ENCODE data around the gene LMO7.
"Not testable (repeated sequence)": the region's sequence is repeated elsewhere in the genome, so short reads cannot be mapped to it uniquely, and the experiment has no call there.

The LMO7 gene

GRCh38 chr13:75647126-75647784 is 11.1 kb downstream of the LMO7 start:
- no peak for DNase-seq

GRCh38 chr13:75648446-75648845 is 12.3 kb downstream of the LMO7 start:
- DNase-seq = no peak

DNA sequence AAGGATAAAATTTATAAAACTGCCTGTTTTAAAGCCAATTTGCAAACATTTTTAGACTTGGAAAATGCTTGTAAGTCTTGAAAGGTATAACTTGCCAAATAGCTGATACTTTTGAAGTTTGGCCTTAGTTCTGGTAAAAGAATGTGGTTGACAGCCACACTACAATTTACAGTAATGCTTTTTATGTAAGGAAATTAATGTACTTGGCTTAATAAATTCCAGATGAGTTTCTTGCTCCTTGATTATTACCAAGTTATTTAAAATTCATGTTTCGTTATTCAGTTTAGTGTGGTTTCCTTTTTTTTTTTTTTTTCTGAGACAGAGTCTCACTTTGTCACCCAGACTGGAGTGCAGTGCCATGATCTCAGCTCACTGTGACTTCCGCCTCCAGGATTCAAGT is 14.9 kb downstream of the LMO7 start:
- DNase-seq = no peak

GRCh38 chr13:75652726-75653125 is 16.6 kb downstream of the LMO7 start:
- no peak for DNase-seq

GRCh38 chr13:75656425-75656989 is 20.4 kb downstream of the LMO7 start:
- no peak for DNase-seq

GRCh38 chr13:75657111-75657510 is 21.0 kb downstream of the LMO7 start:
- no peak for DNase-seq

- DNase-seq = no peak
These were observed 24.6 kb downstream of the LMO7 start for GRCh38 chr13:75660694-75661093.

- no peak for DNase-seq
These were observed 25.3 kb downstream of the LMO7 start for GRCh38 chr13:75661443-75661842.

DNA sequence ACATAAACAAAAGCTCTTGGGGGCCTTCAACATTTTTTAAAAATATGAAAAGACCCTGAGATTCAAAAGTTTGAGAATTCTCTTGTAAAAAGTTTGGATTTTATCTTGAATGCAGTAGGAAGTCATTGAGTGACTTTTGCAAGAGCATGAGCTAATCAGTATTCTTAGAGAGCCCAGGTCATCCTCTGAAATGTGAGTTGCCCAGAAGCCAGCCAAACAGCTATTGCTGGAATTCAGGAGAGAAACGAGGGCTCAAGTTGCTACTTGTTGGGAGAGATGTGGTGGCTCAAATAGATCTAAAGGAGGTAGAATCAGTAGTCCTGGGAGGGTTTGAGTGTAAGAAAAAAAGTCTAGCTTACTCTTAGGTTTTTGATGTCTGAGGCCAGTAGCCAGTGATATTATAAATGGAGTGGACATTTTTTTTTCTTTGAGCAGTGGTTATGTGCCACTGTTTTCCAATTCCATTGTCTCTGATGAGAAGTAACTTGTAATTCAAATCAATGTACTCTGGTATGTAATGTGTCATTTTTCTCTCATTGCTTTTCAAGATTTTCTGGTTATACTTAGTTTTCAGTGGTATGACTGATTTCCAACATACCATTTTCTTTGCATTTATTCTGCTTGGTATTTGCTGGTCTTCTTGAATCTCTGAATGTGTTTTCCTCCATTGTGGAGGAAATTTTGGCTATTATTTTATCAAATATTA is 30.7 kb downstream of the LMO7 start:
- no peak for DNase-seq

GRCh38 chr13:75669706-75670105 is 33.6 kb downstream of the LMO7 start:
- no peak for DNase-seq

- DNase-seq = no peak
These were observed 34.4 kb downstream of the LMO7 start for GRCh38 chr13:75670496-75670895.

DNA sequence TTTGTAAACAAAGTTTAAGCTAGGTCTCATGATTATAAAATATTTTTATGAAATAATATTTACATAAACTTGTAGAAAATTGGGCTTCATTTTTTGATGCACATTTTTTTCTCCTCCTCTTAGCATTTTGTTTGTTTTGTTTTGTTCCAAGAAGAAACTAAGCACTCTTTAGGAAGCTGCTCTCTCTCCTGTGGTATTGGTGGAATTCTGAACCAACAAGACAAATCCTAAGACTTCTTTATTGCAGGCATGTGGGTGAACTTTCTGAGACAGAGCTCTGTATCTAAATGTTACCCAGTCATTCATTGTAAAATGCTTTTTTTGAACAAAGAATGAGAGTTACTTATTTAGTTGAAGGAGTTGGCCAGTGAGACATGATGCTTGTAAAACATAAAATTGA is 39.3 kb downstream of the LMO7 start:
- no peak for DNase-seq

DNA sequence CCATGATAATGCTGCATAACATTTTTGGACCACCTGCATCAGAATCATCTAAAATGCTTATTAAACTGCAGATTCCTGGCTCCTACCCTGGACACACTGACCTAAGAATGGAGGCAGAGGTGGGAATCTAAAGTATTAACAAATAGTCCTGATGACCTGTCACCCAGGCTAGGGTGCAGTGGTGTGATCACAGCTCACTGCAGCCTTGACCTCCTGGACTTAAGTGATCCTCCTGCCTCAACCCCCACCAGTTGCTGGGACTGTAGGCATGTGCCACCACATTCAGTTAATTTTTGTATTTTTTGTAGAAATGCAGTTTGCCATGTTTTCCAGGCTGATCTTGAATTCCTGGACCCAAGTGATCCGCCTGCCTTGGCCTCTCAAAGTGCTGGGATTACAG is 43.3 kb downstream of the LMO7 start:
- DNase-seq = no peak

DNA sequence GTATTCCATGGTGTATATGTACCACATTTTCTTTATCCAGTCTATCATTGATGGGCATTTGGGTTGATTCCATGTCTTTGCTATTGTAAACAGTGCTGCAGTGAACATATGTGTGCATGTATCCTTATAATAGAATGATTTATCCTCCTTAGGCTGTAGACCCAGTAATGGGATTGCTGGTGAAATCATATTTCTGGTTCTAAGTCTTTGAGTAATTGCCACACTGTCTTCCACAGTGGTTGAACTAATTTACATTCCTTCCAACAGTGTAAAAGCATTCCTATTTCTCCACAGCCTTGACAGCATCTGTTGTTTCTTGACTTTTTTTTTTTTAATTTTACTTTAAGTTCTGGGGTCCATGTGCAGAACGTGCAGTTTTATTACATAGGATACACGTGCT is 44.1 kb downstream of the LMO7 start:
- DNase-seq = not testable (repeated sequence)

GRCh38 chr13:75682326-75682725 is 46.2 kb downstream of the LMO7 start:
- no peak for DNase-seq

DNA sequence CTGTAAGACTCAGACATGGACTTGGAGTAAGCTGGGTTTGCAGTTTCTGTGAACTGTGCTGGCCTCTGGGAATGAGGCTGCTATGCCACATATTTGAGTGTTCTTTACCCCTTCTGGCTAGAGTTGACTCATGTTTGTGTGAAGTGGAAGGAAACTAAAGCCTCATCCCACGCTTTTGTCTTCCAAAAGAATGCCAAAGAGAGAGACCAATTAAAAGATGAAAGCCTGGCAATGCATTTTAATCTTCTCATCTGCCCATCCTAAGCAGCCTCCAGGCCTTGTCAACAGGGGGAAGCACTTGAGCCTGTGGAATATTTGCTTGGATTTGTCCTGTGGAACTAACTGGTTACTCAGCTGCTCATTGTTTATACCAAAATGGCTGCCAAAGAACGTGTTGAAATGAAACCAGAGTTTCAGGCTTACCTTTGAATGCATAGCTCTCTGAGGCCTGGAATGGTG is 49.1 kb downstream of the LMO7 start:
- DNase-seq = no peak

DNA sequence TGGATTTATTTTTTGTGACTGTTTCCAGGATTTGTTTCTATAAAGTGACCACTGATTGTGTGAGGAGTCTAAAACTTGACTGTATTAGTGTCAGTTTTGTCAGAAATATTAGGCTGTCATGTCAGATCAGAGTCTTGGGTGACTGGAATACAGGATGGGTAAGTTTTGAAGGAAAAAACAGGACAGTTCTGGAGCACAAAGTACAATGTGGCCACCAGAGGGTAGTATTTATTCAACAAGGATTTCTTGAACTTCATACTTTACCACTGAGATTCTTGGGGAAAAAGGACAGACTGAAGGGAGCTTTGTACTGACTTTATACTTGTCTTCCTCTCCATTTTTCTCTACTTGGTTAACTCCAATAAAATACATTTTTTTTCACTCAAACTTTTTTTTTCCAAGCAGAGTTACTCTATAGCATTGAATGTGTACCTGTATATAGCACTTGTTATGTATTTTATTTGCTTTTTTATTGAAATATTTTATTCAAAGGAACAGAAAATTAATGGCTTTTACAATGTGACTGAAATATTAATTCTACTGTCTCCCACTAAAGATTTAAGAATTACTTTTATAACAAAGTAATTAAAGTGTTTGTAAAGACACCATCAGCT is 51.1 kb downstream of the LMO7 start:
- no peak for DNase-seq

DNA sequence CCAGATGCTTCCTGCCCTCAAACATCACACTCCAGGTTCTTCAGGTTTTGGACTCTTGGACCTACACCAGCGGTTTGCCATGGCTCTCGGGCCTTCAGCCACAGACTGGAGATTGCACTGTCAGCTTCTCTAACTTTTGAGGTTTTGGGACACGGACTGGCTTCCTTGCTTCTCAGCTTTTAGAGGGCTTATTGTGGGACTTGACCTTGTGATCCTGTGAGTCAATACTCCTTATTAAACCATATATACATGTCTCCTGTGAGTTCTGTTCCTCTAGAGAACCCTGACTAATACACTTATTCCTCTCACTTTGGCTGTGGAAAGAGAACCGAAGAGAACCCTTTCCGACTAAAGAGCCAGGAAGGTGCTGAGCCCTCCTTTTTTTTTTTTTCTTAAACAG is 53.6 kb downstream of the LMO7 start:
- no peak for DNase-seq

- DNase-seq = no peak
These were observed 54.5 kb downstream of the LMO7 start for GRCh38 chr13:75690607-75691006.

DNA sequence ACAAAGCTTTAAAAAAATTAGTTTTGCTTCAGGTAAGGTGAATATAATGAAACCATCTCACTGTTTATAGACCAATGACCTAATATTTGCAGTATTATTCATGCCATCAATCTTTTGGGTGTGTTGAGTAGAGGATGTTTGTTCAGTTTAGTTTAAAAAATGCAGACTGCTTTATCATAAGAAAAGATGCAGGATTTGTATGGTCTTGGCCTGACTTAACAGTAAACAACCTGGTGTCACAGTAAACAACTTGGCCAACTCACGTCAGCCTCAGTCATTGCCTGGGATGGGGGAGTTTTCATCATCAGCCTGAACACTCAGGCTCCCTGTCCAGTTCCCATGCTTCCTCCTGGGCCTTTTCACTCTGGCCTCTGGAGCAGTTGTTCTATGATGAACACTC is 55.1 kb downstream of the LMO7 start:
- no peak for DNase-seq

- no peak for DNase-seq
These were observed 57.1 kb downstream of the LMO7 start for GRCh38 chr13:75693227-75693626.

DNA sequence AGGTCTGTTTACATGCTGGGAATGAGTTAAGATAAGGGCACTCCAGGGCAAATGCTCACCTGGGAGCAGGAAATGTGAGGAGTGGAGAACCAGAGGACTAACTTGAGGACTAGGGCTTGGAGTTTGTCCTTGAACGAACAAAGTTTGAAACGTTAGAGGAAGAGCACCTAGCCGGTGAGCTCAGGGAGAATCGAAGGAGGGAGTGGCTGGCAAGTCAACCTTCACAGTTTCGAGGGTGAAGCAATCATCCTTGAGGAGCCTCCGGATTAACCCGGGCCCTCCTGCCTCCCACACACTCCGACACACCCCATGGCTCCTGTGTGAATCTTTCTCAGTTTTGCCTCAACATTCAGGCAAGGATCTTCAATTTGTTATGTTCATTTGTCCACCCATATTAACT is 58.6 kb downstream of the LMO7 start:
- DNase-seq = peak in 1 of 56 donors; percentile 3
